WTC11 (cell line): ENCODE data around the gene MICAL2.

ENCODE experiments used
- ATF1 ChIP-seq: sonication (generic); formaldehyde crosslinking; IDR thresholded peaks from 2 replicates; pipeline ENCODE4 v1.8.1; 2023; ENCODE audit warnings: mild to moderate bottlenecking, moderate library complexity, missing genetic modification reagents
- ATF6 ChIP-seq: sonication (generic); formaldehyde crosslinking; IDR thresholded peaks from 2 replicates; pipeline ENCODE4 v1.8.1; 2023; ENCODE audit warnings: mild to moderate bottlenecking, missing genetic modification reagents
- CTCF ChIP-seq: fragments of 200-600 bp; IDR thresholded peaks from 2 replicates; pipeline ENCODE4 v1.8.0; 2022; ENCODE audit warnings: antibody characterized with exemption
- FOXJ3 ChIP-seq: sonication (generic); formaldehyde crosslinking; IDR thresholded peaks from 2 replicates; pipeline ENCODE4 v1.9.0; 2021; ENCODE audit warnings: missing genetic modification reagents, mild to moderate bottlenecking, borderline replicate concordance
- IRF1 ChIP-seq: sonication (generic); formaldehyde crosslinking; IDR thresholded peaks from 2 replicates; pipeline ENCODE4 v1.8.0; 2023; ENCODE audit warnings: missing genetic modification reagents
- SOX15 ChIP-seq: fragments of 250-450 bp; sonication (Bioruptor Pico); IDR thresholded peaks from 2 replicates; pipeline ENCODE4 v1.9.0; 2021; ENCODE audit warnings: mild to moderate bottlenecking
- TP53 ChIP-seq: sonication (generic); formaldehyde crosslinking; IDR thresholded peaks from 2 replicates; pipeline ENCODE4 v1.8.1; 2023; ENCODE audit warnings: mild to moderate bottlenecking, missing genetic modification reagents
- USF1 ChIP-seq: sonication (generic); formaldehyde crosslinking; IDR thresholded peaks from 2 replicates; pipeline ENCODE4 v1.8.0; 2022; ENCODE audit warnings: mild to moderate bottlenecking, missing genetic modification reagents
- ZNF232 ChIP-seq: sonication (generic); formaldehyde crosslinking; IDR thresholded peaks from 2 replicates; pipeline ENCODE4 v1.8.0; 2022; ENCODE audit warnings: mild to moderate bottlenecking, missing genetic modification reagents

GRCh38 chr11:12148882-12149281 is 38.5 kb downstream of the MICAL2 start:
- TF ChIP-seq IRF1 (CRISPR knock-in tag) (no peak), USF1 (CRISPR knock-in tag) (no peak), FOXJ3 (CRISPR knock-in tag) (no peak), CTCF (no peak), ATF6 (CRISPR knock-in tag) (no peak), SOX15 (CRISPR knock-in tag) (no peak), ZNF232 (CRISPR knock-in tag) (no peak), ATF1 (no peak), TP53 (CRISPR knock-in tag) (no peak)
